B cell (primary cell): ENCODE data around the gene DPP10.
"Not testable (repeated sequence)": the region's sequence is repeated elsewhere in the genome, so short reads cannot be mapped to it uniquely, and the experiment has no call there.

Experiments
- CTCF ChIP-seq: fragments of 200-600 bp; IDR thresholded peaks from one replicate; pipeline ENCODE4 v1.8.0; 2022; ENCODE audit warnings: antibody characterized with exemption, mild to moderate bottlenecking
- EZH2 ChIP-seq: IDR thresholded peaks from 2 replicates; pipeline ENCODE4 v1.6.1; 2012; ENCODE audit warnings: borderline replicate concordance, low read depth, mild to moderate bottlenecking, moderate library complexity, low read length; ENCODE audit not compliant: insufficient read depth, poor library complexity, severe bottlenecking

- not testable (repeated sequence) for TF ChIP-seq CTCF, EZH2
These were observed 35.1 kb upstream of the DPP10 start for GRCh38 chr2:114407353-114407752.
